Fibroblast of skin of scalp (primary cell): Measurements from ENCODE around the gene MCRS1.
A peak's percentile ranks its signal among the peaks of the same experiment; 100 is the strongest.
"Not testable (repeated sequence)": the region's sequence is repeated elsewhere in the genome, so short reads cannot be mapped to it uniquely, and the experiment has no call there.

Source experiments
- DNase-seq: peaks from one replicate; pipeline ENCODE4 v3.0.0-alpha.2; 2013

The MCRS1 gene

DNA sequence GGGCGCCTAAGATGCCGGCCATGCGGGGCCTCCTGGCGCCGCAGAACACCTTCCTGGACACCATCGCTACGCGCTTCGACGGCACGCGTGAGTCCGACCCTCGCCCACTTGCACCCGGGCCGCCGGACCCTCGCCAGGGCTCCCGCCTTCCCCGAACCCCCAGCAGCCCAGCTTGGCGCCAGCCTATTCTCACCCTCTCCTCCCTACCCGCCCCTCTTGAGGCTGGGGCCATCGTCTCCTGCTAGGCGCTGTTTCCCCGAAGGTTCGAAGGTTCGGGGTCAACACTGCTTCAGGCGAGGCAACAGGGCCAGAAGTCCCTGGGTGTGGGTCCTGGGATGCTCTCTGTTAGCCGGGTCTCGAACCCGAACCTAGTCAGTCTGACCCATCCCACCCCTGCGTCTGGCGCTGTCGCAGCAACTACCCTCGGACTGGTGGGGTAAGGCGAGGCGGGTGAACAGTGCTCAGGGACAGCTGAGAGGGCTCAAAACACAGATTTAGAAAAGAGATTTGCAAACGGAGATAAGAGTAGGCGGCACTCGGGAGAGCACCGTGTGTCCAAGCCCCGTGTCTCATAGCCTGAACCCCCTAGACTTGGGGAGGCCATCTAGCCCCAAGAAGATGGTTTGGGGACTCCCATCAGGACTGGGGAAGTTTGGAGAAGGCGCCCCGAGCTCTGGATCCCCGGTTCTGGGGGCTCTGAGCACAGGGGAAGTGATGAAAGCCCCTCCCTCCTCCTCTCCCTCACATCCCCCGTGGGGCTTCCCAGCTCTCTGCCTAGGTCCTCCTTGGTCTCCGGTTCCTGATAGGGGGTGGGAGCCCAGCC lies 28.3 kb downstream of the MCRS1 start:
- DNase-seq = no peak

DNA sequence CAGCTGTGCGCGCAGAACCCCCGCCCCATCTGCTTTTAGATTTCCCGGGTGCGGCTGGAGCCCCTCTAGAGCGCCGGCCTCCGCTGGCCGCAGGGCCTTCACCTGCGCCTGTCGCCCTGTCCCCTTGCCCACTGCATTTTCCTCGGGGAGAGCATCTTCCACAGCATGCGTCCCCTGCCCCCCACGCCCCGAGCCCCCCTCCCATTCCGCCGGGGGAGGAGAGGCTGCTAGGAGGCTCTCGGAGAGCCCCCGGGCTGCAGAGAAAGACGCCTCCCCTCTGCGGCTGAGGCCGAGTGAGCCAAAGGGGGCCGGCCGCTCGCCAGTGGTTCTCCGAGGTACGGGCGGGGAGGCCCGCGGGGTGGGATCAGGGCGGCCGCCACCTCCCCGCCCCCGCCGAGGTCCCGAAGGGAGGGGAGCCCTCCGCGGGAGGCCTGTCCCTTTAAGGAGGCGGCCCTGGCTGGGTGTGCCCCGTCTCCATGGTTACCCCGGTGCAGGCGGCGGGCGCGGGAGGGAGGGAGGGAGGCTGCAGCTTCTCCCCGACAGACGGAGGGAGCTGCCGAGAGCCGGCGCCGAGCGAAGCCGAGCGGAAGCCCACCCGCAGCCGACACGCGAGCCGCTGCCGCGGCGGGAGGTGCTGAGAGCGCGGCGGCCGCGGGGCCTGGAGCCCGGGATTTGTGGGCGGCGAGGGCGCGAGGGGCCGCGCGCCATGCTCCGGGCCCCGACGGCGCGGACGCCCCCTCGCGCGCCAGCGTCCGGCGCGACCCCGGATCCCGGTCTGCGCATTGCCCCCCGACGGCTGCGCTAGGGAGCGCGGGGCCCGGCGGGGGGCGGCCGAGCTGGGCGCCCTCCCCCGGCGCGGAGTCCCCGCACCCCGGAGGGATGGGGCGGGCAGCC lies 29.2 kb downstream of the MCRS1 start, which contains the start of gene KCNH3:
Gene KCNH3, plus strand, starts transcription at position 521 of the 894 bp plus-strand sequence. CDS start 387 bp downstream, outside the sequence.
- peak; percentile 65 for DNase-seq

DNA sequence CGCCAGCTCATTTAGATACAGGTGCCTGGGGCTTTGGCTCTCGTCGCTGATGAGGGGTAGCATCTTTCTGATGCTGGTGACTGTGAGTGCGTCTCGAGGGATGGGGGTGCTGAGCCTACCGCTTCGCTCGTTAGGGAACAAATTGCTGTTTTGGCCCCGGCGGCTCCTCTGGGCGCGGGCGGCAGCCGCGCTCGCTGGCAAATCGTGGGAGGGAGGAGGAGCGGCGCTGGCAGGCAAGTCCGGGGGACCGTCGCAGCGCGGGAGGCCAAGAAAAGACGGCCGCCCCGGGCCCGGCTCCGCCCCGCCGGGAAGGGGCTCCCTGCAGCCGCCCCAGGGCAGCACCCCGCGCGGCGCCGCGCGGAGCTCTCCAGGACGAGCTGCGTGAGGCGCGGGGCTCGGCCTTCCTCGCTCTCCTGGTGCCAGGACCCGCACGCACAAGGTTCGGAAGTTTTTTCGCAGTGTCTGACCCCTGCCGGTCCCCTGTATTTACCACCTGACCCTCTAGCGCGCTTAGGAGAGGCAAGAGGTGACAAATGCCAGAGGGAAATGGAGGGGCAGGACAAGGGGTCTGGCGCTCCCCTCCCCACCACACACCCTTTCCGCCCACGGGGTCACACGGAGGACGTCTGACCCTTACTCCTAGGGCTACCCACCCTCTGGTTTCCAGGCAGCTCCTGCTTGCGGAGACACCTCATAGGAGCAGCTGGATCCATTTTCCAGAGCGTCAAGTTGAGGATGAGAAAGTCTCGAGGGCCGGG lies 30.0 kb downstream of the MCRS1 start:
- no peak for DNase-seq

DNA sequence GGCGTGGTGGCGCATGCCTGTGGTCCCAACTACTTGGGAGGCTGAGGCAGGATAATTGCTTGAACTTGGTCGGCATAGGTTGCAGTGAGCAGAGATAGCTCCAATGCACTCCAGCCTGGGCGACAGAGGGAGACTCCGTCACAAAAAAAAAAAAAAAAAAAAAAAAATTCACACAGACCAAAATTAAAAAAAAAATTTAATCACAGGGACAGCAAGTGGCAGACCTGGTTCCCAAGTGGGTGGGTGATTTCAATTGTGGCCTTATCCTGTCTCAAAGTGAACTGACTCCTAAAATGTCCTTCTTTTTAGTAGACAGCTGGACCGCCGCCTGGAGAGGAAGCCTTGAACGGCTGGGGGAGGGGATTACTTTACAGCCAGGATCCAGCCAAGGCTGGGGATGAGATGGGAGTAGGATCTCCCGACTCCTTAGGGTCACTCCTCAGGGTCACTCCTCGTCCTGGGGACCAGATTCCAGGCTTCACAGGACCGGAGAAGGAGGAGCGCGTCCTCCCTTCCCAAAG lies 30.7 kb downstream of the MCRS1 start:
- no peak for DNase-seq

DNA sequence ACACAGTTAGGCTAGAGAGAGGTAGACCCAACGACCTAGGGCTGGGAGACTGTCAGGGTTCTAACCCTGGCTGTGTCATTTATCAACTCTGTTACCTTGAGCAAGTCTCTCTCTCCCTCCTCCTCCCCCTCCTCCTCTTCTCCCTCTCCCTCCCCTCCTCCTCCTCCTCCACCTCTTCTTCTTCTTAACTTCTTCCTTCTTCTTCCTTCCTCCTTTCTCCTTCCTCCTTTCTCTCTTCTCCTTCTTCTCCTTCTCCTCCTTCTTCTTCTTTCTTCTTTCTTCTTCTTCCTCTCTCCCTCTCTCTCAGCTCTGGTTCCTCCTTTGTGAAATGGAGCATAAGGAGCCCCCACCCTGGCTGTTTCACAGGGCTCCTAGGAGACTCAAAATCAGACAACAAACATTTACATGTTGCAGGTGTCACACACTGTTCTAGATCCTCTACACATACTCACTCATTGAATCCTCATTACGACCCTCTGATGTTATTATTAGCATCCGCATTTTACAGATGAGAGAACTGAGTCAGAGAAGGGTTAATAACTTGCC lies 31.3 kb downstream of the MCRS1 start:
- no peak for DNase-seq

DNA sequence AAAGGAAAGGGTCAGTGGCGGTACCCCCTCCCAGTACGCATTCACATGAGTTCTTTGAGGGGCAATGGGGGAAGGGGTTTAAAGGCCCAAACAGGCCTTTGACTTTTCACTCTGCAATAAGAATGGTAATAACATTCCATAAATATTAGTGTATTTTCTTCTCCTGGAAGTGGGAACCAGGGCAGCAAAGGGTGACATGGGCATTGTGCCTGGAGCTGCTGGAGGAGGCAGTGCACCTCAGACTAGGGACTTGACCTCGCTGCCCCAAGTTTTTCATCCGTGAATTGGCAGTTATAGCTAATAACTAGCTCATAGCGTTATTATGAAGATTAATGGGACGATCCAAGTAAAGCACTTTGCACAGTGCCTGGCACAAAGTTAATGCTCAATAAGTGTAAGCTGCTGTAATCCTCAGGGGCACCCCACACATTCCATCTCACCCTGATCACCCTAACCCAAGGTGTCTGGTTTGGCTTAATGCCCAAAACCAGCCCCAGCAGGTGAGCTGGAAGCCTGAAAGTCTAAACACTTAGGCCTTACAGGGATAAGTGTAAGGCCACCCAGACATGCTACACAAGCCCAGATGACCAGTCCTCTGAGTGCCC lies 31.9 kb downstream of the MCRS1 start:
- DNase-seq = no peak

DNA sequence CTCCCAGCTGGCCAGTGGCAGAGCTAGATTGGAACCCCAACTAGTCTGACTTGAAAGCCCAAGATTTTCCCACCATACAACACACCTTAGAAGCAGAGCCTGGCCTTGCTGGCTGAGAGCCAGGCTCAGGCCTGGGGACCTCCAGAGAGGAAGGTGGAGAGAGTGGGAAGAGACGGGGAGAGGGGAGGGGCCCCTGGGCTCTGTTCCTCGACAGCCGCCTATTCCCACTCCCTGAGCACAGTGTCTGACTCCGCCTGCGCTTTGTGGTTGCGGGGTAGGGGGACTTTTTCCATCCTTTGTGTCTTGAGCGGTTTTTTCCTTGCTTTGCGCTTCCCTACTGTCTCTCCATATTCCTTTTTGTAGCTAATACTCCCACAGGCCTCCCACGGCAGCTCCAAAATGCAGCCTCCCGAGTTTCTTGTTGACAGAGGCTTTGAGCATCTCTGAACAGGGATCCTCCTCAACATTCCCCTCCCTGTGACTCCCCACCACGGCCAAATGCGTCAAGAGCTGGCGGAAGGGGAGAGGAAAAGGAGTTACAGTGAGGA lies 33.1 kb downstream of the MCRS1 start:
- DNase-seq = no peak

DNA sequence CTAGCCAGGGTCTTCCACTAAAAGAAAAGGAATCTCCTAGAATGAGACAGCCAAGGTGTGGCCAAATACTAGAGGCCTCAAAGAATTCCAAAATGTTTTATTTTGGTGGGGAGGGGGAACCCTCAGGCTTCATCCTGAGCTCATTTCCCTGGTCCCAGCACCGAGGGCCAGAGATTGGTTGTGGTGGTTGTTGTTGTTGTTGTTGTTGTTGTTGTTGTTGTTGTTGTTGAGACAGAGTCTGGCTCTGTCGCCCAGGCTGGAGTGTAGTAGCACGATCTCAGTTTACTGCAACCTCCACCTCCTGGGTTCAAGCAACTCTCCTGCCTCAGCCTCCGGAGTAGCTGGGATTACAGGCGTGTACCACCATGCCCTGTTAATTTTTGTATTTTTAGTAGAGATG lies 33.8 kb downstream of the MCRS1 start:
- DNase-seq = not testable (repeated sequence)

DNA sequence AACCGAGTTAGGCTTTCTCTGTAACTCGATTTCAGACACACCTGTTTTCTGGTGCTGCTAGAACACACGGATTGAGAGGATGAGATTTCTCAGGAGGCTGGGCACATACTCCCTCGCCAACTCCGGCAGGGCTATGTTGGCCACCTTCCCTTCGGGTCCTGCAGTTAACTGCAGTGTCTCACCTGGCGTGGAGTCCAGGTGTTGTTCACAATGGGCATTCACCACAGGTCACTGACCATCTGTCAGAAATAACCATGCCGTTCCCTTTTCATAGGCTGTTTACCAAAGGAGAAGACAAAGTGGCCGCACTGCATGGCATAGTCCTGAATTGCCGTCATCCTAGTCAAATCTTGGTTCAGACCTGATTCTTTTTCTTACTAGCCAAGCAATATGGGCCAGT lies 34.6 kb downstream of the MCRS1 start:
- no peak for DNase-seq

DNA sequence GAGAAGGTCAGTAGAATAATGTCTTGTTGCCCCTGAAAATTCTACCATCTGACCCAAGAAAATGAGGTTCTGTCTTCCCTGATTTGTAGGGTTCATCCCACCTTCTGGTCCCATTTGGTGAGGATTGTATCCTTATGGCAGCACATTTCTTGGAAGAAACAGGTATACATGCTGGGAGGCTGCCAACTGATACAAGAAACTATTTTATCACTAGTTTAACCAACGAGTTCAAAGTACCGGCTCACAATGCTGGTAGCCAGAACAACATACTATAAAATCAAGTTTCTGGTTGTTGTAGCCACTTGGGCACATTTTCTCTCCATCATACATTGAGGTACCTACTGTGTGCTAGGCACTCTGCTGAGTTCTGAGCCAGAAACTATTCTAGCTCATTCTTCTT lies 36.2 kb downstream of the MCRS1 start:
- DNase-seq = no peak

DNA sequence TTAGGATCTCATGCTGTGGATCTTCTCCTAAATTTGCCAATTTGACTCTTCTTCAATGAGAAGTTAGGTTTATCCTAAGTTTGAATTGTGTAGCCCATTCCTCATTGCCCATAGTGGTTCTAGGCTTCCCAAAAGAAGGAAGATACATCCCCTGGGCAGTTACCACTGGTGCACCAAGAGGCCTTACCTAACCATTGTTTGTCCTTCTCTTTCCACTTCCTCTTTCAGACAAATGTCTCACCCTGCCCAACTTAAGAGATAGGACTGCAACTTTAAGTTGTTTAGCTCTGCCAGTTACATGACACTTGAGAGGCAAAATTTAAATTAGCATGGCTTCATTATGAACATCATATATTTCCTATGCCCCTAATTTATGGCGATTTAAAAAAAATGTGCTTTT lies 38.5 kb downstream of the MCRS1 start:
- no peak for DNase-seq

DNA sequence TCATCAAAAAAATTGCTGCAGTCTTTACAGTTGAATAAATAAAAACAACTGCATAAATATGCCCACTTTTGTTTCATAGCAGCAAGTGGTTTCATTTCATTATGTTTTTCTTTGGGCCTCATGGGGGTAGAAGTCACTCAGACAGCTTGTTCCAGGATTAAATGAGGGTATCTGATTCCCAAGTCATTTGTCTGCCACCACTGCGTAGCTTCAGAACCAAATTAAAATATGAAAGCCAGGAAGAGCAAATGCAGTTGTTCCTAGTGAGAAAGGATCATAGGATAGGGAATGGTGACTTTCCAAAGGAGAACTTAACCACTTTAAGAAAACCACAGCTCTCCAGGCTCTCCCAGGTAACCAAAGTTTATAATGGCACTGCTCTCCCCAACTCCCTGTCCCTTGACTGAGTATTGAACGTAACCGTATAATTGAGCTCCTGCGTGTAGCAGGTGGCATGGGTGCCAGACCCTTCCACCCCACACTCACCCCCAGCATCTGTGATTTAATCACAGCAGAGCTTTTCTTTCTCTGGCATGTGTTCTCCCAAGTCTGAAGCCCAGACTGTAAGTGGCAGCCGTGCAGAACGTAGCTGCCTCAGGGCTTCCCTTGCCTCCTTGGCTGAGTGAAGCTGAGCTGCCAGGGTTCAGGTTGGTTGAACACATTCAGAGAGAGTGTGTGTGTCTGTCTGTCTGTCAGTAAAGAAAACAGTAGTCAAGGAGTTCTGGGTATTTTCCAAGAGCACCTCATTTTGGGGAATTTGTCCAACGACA lies 40.4 kb downstream of the MCRS1 start:
- no peak for DNase-seq

DNA sequence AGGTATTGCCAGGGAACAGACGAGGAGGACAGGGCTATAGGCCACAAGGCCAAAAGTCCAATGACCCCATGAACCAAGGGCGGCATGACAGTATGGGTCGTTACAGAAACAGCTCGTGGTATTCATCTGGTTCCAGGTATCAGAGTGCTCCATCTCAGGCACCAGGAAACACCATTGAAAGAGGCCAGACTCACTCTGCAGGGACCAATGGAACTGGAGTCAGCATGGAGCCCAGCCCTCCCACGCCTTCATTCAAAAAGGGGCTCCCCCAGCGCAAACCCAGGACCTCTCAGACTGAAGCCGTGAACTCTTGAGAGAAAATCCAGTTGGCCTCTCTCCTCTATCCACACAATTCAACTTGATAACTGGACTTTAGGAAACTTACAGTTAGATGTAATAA lies 42.0 kb downstream of the MCRS1 start:
- no peak for DNase-seq

DNA sequence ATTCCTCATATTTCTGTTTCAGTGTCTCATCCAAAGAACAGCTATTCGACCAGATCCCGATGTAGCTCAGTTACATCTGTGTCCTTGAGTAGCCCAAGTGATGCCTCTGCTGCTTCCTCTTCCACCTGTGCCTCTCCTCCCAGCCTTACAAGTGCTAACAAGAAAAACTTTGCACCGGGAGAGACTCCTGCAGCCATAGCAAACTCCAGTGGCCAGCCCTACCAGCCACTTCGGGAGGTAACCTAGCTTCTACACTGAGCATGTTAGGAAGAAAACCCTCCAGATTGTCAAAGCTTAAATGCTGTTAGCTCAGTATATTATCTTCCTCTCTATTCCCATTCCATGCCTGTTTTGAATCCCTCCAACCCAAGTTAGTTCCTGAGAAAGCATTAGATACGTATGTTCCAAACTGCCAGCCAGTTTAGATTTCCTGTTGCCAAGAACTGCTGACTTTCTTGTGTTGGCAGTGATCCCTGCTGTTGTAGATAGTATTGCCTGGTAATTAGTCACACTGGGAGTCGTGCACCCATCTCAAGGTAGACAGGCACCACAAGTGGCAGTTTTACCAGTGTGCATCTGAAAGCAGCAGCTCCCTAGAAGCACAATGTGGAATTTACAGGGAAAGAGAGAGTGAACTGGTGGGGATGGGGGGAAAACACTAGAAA lies 43.1 kb downstream of the MCRS1 start:
- no peak for DNase-seq

DNA sequence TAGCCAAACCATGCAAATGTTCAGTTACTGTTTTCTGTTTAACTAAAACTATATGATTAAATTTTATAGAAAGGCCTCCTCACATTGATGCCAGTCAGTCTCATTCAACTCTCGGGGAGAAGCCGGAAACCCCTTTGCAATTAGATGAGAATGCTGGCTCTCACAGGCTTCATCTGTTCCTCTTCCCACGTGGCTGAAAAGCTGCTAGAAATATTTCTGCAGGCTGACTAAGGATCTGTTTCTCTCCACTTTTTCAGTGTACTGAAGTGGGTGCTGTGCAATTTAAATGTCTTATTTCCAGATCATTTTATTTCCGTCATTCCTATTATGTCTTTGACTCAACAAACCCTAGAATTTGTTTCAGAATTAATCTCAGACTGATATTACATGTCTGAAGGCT lies 46.6 kb downstream of the MCRS1 start:
- DNase-seq = no peak

DNA sequence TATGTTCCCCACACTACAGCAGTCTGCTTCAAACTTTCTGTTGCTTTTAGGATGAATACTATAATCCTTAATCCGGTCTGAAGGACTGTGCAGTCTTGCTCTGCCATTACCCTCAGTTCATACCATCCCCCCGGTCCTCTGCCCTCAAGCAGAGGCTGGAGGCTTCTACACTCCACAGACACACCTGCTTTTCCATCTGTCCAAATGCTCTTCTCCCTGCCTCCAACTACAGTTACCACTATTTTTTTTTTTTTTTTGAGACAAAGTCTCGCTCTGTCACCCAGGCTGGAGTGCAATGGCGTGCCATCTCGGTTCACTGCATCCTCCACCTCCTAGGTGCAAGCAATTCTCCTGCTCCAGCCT lies 48.4 kb downstream of the MCRS1 start:
- DNase-seq = no peak

DNA sequence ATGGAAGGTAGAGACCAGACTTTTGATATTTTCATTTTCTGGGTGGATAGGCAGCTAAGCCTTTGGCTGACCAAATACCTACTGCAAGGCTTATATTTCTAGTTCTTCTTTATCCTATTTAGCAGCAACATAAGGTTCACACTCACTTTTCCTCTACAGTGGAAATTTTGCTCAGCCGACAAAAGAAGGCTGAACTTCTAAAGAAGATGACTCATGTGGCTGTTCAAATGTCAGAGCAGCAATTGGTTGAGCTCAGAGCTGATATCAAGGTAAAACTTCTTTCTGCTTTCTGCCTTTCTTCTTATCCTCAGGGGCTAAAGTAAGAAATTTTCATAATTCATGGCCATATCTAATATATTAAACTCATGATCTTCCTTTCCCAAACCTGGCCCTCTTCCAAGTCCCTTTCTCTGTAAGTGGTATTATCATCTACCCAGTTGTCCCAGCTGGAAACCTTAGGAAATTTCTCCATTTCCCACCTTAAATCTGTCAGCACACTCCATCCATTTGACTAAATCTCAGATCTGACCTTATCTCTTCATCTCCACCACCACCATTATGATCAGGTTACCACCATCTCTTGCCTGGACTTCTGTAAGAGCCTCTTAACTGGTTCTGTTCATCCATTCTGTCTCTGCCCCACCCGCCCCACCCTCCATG lies 48.9 kb downstream of the MCRS1 start:
- DNase-seq = no peak

DNA sequence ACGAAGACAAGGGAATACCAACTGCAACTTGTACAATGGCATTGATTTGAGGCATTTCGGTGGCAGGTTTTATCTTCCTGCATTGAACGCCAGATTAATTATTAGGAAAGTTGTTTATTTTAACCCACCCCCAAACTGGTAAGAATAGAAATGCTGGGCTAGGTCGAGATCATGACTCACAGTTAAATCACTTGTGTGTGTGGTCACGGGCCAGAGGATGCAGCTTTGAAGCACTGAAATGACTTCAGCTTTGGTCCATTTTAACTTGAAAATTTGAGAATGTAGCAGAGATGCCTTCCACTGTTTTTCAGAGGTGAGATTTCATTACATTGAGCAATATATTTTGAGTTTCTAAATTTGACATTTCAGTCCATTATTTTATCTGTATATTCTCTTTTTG lies 52.7 kb downstream of the MCRS1 start:
- peak; percentile 69 for DNase-seq

DNA sequence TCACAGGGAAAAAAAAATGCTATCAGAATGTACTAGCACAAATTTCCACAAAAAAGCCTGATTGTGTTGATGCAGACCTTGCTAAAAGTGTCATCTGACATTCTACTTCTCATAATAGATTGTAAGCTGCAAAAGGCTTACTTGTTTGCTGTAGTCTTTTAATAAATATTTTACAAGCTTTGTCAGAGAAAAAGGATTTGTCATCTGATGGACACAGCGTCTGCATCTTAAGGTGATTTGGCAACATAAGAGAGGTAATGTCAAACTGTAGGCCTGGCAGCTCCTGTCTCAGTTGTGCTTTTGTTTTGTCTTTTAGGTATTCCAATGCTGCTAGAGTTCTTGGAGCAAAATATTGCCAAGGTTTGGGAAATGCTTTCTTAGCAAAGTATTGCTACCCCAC lies 55.4 kb downstream of the MCRS1 start:
- no peak for DNase-seq

DNA sequence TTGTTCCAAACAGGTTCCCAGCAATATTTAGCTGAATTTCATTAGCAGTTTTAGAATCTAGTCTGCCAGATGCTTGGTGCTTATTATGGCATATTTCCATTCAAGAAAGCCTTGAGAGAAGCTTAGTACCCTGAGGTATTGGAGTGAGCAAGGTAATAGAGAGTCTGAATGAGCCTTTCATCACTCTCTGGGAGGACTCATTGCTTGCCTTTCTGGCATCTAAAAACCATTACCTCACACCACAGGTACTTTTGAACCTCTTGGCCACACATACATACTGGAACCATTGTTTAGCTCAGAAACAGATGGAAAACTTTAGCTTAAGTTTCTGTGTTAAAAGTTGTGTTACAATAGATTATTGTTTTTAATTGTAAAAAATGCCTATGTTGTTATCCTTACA lies 56.5 kb downstream of the MCRS1 start:
- DNase-seq = no peak
